ENCODE data around the gene RNF182.

RNF182 gene

DNA sequence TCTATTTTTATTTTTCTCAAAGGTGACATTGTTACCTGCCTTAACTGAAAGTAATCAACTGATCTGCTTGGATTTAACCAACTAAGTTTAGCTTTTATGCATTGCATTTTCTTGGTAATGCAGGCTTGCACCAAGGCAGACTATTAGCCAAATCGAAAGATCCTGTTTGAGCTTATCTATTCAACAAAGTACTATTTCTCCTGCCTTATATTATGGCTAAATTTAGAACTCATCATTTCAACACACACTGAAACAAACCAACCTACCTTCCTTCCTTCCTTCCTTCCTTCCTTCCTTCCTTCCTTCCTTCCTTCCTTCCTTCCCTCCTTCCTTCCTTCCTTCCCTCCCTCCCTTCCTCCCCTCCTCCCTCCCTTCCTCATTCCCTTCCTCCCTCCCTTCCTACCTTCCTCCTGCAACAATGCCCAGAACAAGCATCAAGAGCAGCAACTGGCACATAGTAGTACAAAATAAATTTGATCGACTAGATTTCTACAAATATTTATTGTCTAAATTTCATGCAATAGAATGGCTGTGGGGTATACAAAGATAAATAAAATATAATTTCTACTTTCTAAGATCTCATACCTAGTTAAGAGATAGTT is 17.0 kb upstream of the RNF182 start:
- no peak for TF ChIP-seq CTCF (IDR thresholded peaks at IDR 0.05; ENCODE audit: low read depth, low read length, missing control alignments)
- H3K4me3 ChIP-seq (ENCODE audit: low read depth, low read length) = no peak overlapping the region
- no peak for DNase-seq (ENCODE audit: low read depth)
- in situ Hi-C loops (cut with HindIII; ENCODE audit: low sequenced_read_pairs) = loop anchor here (25.0 kb wide), 1 partner anchor 155 kb away; no protein-coding TSS in a partner anchor

DNA sequence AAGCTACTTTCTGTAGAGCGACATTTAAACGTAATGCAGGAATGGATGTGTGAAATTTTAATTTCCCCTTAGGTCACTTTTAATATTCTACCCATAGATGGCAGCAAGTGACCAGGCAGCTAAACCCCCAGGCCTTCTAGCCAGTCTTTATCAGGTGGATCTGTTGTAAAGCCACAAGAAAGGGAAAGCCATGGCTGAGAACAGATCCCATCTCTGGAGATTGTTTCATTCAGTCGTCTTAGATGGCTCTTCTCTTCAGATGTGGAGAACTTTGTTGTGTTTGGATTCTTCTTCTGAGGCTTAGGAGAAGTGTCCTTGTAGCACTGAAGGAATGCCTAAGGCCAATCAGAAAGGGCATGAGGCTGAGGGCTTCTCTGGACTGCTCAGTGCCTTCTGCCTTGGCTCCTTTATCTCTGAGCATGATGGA is 15.8 kb upstream of the RNF182 start:
- peak; percentile 67 for TF ChIP-seq CTCF (IDR thresholded peaks at IDR 0.05; ENCODE audit: low read depth, low read length, missing control alignments)

GRCh38 chr6:13910443-13910842 is 14.3 kb upstream of the RNF182 start:
- H3K4me3 ChIP-seq (ENCODE audit: low read depth, low read length) = no peak overlapping the region
- in situ Hi-C loops (cut with HindIII; ENCODE audit: low sequenced_read_pairs) = loop anchor here (25.0 kb wide), 1 partner anchor 152 kb away; no protein-coding TSS in a partner anchor
- DNase-seq (ENCODE audit: low read depth) = no peak
- TF ChIP-seq CTCF (IDR thresholded peaks at IDR 0.05; ENCODE audit: low read depth, low read length, missing control alignments) = no peak

More for the DNA sequence above, 15.8 kb upstream of the RNF182 start:
- H3K4me3 ChIP-seq (ENCODE audit: low read depth, low read length) = no peak overlapping the region
- in situ Hi-C loops (cut with HindIII; ENCODE audit: low sequenced_read_pairs) = loop anchor here (25.0 kb wide), 1 partner anchor 153 kb away; no protein-coding TSS in a partner anchor
- DNase-seq (ENCODE audit: low read depth) = peak; percentile 73

GRCh38 chr6:13911337-13911736 is 13.4 kb upstream of the RNF182 start:
- DNase-seq (ENCODE audit: low read depth) = no peak
- H3K4me3 ChIP-seq (ENCODE audit: low read depth, low read length) = no peak overlapping the region
- TF ChIP-seq CTCF (IDR thresholded peaks at IDR 0.05; ENCODE audit: low read depth, low read length, missing control alignments) = no peak
- in situ Hi-C loops (cut with HindIII; ENCODE audit: low sequenced_read_pairs) = loop anchor here (25.0 kb wide), 1 partner anchor 151 kb away; no protein-coding TSS in a partner anchor

GRCh38 chr6:13913226-13914001 is 11.3 kb upstream of the RNF182 start:
- no peak for TF ChIP-seq CTCF (IDR thresholded peaks at IDR 0.05; ENCODE audit: low read depth, low read length, missing control alignments)
- in situ Hi-C loops (cut with HindIII; ENCODE audit: low sequenced_read_pairs) = loop anchor here (25.0 kb wide), 1 partner anchor 149 kb away; no protein-coding TSS in a partner anchor
- no peak overlapping the region for H3K4me3 ChIP-seq (ENCODE audit: low read depth, low read length)
- DNase-seq (ENCODE audit: low read depth) = no peak

- in situ Hi-C loops (cut with HindIII; ENCODE audit: low sequenced_read_pairs) = loop anchor here (25.0 kb wide), 1 partner anchor 148 kb away; no protein-coding TSS in a partner anchor
- no peak overlapping the region for H3K4me3 ChIP-seq (ENCODE audit: low read depth, low read length)
- DNase-seq (ENCODE audit: low read depth) = peak; percentile 18
- TF ChIP-seq CTCF (IDR thresholded peaks at IDR 0.05; ENCODE audit: low read depth, low read length, missing control alignments) = no peak
These were observed 10.4 kb upstream of the RNF182 start for GRCh38 chr6:13914351-13914750.

Data from astrocyte of the cerebellum (primary cell).